ENCODE measurements around the gene SLC22A2.

The SLC22A2 gene

DNA sequence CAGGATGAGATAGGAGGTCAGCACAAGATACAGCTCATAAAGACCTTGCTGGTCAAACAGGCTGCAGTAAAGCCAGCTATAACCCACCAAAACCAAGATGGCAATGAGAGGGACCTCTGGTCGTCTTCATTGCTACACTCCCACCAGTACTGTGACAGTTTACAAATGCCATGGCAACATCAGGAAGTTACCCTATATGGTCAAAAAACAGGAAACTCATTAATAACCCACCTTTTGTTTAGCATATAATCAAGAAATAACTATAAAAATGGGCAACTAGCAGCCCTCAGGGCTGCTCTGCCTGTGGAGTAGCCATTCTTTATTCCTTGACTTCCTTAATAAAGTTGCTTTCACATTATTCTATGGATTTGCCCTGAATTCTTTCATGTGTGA lies 30.9 kb downstream of the SLC22A2 start:
- no peak for DNase-seq (ENCODE audit: low spot score)
- TF ChIP-seq, protein P1, sequence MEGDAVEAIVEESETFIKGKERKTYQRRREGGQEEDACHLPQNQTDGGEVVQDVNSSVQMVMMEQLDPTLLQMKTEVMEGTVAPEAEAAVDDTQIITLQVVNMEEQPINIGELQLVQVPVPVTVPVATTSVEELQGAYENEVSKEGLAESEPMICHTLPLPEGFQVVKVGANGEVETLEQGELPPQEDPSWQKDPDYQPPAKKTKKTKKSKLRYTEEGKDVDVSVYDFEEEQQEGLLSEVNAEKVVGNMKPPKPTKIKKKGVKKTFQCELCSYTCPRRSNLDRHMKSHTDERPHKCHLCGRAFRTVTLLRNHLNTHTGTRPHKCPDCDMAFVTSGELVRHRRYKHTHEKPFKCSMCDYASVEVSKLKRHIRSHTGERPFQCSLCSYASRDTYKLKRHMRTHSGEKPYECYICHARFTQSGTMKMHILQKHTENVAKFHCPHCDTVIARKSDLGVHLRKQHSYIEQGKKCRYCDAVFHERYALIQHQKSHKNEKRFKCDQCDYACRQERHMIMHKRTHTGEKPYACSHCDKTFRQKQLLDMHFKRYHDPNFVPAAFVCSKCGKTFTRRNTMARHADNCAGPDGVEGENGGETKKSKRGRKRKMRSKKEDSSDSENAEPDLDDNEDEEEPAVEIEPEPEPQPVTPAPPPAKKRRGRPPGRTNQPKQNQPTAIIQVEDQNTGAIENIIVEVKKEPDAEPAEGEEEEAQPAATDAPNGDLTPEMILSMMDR (IDR thresholded peaks at IDR 0.05; ENCODE audit: borderline replicate concordance, control extremely low read depth, extremely low read depth, insufficient read depth, missing control alignments) = no peak
- in situ Hi-C loops (cut with MboI; ENCODE audit: low sequenced_read_pairs, unreplicated experiment) = no loop called here

DNA sequence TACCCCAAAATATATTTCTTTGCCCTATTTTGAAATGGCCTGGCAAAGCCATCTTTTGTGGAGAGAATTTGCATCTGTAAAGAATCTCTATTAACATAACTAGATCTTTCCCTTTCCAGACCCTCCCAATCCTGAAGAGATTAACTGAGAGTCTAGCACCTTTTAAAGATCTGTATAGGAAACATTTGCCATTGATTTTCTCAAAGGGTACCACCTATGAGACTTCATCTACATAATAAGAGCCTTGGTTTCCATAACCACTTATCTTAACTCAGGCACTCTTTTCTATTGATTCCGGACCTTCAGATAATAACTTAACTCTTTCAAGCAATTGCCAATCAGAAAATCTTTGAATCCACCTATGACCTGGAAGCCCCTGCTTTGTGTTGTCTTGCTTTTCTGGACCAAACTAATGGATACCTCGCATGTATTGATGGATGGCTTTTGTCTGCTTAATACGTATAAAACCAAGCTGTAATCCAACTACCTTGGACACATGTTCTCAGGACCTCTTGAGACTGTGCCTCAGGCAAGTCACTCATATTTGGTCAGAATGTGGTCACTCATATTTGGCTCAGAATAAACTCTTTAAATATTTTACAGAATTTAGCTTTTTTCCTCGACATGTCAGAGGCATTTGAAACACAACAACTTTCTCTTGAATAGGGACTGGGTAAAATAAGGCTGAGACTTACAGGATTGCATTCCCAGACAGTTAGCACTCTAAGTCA lies 31.4 kb downstream of the SLC22A2 start:
- TF ChIP-seq, protein P1 (IDR thresholded peaks at IDR 0.05; ENCODE audit: borderline replicate concordance, control extremely low read depth, extremely low read depth, insufficient read depth, missing control alignments) = no peak
- DNase-seq (ENCODE audit: low spot score) = no peak
- in situ Hi-C loops (cut with MboI; ENCODE audit: low sequenced_read_pairs, unreplicated experiment) = no loop called here

DNA sequence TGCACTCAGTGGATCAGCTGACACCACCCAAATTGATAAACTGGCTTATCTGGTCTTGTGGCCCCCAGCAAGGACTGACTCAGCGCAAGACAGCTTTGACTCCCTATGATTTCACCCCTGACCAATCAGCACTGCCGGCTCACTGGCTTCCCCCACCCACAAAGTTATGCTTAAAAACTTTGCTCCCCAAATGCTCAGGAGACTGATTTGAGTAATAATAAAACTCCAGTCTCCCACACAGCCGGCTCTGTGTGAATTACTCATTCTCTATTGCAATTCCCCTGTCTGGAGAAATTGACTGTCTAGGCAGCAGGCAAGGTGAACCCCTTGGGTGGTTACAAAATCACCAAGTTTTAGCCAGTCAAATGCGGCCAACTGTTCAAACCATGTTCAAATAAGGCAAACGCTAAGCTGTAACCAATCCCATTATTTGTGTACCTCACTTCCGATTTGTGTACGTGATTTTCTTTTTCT lies 32.5 kb downstream of the SLC22A2 start:
- TF ChIP-seq, protein P1 (IDR thresholded peaks at IDR 0.05; ENCODE audit: borderline replicate concordance, control extremely low read depth, extremely low read depth, insufficient read depth, missing control alignments) = no peak
- no peak for DNase-seq (ENCODE audit: low spot score)
- in situ Hi-C loops (cut with MboI; ENCODE audit: low sequenced_read_pairs, unreplicated experiment) = no loop called here

DNA sequence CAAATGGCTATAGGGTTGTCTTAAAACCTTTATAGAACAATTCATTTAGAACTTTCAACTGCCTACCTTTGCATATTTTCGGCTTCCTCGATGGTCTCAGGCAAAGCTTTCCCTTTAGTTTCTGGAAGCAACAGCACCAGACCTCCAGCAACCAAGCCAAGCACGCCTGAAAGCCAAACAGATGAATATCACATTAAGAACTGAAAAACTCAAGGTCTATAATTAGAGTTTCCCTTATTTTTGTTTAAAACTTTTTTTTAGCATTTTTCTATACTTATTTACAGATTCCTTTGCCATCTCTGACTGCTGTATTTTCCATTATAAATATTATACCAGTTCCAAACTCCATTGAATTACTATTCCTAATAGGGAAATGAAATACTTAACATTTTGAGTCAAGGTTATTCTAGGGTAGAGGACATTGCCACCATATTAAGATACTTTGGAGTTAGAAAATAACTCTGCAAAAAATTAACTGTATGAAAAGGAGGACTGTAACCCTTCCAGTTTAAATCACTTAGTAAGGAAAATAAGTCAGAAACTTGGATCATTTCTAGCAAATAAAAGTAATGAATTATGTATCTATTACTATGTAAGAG lies 33.9 kb downstream of the SLC22A2 start:
- TF ChIP-seq, protein P1 (IDR thresholded peaks at IDR 0.05; ENCODE audit: borderline replicate concordance, control extremely low read depth, extremely low read depth, insufficient read depth, missing control alignments) = no peak
- in situ Hi-C loops (cut with MboI; ENCODE audit: low sequenced_read_pairs, unreplicated experiment) = no loop called here
- no peak for DNase-seq (ENCODE audit: low spot score)

DNA sequence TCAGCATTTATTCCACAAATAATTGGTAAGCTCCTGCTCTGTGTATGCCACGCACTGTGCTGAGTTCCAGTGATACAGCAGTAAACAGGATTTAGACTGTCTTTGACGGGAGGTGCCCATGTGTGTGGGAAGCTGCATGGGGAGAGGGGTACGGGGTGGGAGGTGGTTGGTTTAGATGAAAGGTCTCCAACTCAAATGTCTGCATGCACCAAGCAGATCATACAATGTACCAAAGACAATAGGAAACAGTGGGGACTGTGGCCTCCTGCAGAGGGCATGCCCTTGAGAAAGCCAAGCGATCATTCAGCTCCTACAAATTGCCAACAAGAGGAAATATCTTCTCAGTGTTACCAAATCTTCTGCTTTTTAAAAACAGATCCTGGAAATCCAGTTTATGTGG lies 36.1 kb downstream of the SLC22A2 start:
- in situ Hi-C loops (cut with MboI; ENCODE audit: low sequenced_read_pairs, unreplicated experiment) = no loop called here

DNA sequence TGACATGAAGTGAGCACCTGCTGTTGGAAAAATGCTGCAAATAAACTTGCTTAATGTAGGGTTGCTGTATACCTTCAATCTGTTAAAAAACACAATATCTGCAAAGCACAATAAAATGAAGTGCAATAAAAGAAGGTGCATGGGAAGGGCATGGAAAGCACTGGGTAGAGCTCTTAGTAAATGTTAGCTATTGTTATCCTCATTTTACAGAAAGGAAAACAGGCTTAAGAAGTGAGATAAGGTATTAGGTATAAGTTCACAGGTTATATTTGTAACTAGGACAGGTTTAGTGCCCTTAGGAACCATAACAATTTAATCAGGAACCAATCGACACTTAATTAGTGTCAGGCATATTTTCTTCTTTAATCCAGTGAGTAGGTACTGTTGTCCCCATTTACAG lies 36.7 kb downstream of the SLC22A2 start:
- TF ChIP-seq, protein P1 (IDR thresholded peaks at IDR 0.05; ENCODE audit: borderline replicate concordance, control extremely low read depth, extremely low read depth, insufficient read depth, missing control alignments) = no peak
- in situ Hi-C loops (cut with MboI; ENCODE audit: low sequenced_read_pairs, unreplicated experiment) = no loop called here
- no peak for DNase-seq (ENCODE audit: low spot score)

More for the DNA sequence above, 36.1 kb downstream of the SLC22A2 start:
- TF ChIP-seq, protein P1 (IDR thresholded peaks at IDR 0.05; ENCODE audit: borderline replicate concordance, control extremely low read depth, extremely low read depth, insufficient read depth, missing control alignments) = no peak
- DNase-seq (ENCODE audit: low spot score) = no peak
